Rectal smooth muscle tissue (tissue), 1 donor: Measurements from ENCODE around the gene KIF1A.
"Not testable (repeated sequence)": the region's sequence is repeated elsewhere in the genome, so short reads cannot be mapped to it uniquely, and the experiment has no call there.

Source experiments
- H3K27ac ChIP-seq: one replicate; pipeline ENCODE4 v1.7.0; 2013; ENCODE audit warnings: low read depth, low read length, inconsistent platforms
- H3K27me3 ChIP-seq: one replicate; pipeline ENCODE4 v1.7.0; 2013; ENCODE audit warnings: low read length; ENCODE audit not compliant: control insufficient read depth, insufficient read depth
- H3K36me3 ChIP-seq: one replicate; pipeline ENCODE4 v1.7.0; 2013; ENCODE audit warnings: low read length; ENCODE audit not compliant: control insufficient read depth, insufficient read depth
- H3K4me1 ChIP-seq: one replicate; pipeline ENCODE4 v1.7.0; 2013; ENCODE audit warnings: low read length; ENCODE audit not compliant: control insufficient read depth, insufficient read depth
- H3K4me3 ChIP-seq: one replicate; pipeline ENCODE4 v1.7.0; 2013; ENCODE audit warnings: low read length
- H3K9ac ChIP-seq: one replicate; pipeline ENCODE4 v1.7.0; 2013; ENCODE audit warnings: low read length

KIF1A gene

DNA sequence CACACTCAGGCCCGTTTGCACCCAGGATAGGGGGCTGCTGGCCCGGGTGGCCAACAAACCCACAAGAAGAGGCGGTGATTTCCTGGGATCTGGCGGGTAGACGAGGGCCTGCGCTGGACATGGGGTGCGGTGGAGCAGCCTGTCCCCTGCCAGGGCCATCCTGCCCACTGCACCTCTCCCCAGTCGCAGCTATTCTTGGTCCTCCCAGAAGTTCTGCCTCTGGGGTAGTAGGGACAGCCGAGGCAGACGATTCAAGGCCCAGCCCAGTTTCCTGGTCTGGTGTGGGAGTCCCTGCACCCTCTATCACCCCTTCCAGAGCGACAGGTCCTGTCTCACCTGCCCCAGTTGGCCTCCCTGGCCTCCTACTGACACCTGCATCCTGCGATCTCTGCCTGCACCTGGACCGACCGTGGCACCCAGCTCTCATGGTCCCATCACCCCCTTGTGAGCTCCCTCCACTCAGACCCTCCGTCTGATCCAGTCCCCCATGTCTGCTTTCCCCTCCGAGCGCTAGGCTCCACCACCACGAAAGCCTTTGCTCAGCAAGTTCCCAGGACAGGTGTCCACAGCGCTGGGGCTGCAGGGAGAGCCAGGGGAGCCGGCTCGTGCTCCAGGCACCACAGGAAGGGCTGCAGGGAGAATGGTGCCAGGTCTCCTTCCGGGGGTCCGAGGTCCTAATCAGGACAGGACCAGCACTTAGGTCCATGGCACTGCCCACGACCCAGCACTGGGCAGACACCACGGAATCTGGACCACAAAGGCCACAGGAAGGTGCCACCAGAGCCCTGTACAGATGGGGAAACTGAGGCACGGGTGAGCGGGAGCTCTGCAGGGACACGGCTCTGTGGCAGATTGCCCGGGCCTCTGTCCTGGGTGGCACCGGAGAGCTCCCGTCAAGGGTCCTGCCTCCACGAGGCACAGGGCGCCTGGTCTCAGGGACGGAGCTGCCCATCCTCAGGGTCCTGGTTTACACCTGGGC, 127.1 kb downstream of the KIF1A start:
- not testable (repeated sequence) for H3K4me1 ChIP-seq, H3K4me3 ChIP-seq, H3K27me3 ChIP-seq, H3K27ac ChIP-seq, H3K36me3 ChIP-seq, H3K9ac ChIP-seq

DNA sequence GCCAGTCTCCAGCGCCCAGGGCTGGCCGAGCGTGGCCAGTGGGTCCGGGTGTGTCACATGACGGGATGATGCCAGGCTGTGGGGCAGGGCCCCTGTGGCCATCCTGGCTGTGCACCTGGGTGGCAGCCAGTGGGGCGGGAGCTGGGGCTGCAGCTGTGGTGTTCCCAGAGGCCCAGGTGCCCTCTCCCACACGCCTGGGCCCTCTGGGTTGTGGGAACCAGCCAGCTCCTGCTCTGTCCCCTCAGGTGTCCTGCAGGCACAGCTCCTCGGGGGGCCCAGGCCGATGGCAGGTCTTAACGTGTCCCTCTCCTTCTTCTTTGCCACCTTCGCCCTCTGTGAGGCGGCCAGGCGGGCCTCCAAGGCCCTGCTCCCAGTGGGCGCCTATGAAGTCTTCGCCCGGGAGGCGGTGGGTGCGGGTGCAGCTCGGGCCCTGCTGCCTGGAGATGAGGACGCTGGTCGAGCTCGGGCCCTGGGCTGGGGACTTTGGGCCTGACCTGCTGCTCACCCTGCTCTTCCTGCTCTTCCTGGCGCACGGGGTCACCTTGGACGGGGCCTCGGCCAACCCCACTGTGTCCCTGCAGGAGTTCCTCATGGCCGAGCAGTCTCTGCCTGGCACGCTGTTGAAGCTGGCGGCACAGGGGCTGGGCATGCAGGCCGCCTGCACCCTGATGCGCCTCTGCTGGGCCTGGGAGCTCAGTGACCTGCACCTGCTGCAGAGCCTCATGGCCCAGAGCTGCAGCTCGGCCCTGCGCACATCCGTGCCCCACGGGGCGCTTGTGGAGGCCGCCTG, 128.2 kb downstream of the KIF1A start, which contains the start of gene AQP12A:
AQP12A (plus strand) TSS at position 236 of the 790 bp plus-strand sequence; CDS start at position 284, 48 bp downstream.
- H3K4me1 ChIP-seq, H3K27ac ChIP-seq, H3K27me3 ChIP-seq, H3K36me3 ChIP-seq, H3K4me3 ChIP-seq, H3K9ac ChIP-seq: not testable (repeated sequence)

DNA sequence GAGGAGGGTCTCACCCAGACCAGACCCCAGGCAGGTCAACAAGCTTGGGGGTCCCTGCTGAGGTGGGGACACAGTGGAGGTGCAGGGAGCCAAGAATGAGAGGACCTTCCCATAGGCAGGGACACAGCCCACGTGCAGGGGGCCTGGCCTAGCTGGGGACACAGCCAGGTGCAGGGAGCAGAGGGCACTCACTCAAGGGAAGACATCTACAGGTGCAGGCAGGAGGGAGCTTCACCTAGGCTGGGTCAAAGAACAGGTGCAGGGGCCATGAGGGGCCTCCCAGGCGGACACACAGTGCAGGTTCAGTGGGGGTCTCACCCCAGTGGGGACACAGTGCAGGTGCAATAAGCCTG, 129.0 kb downstream of the KIF1A start:
- H3K27me3 ChIP-seq, H3K36me3 ChIP-seq, H3K27ac ChIP-seq, H3K4me1 ChIP-seq, H3K4me3 ChIP-seq, H3K9ac ChIP-seq: not testable (repeated sequence)

DNA sequence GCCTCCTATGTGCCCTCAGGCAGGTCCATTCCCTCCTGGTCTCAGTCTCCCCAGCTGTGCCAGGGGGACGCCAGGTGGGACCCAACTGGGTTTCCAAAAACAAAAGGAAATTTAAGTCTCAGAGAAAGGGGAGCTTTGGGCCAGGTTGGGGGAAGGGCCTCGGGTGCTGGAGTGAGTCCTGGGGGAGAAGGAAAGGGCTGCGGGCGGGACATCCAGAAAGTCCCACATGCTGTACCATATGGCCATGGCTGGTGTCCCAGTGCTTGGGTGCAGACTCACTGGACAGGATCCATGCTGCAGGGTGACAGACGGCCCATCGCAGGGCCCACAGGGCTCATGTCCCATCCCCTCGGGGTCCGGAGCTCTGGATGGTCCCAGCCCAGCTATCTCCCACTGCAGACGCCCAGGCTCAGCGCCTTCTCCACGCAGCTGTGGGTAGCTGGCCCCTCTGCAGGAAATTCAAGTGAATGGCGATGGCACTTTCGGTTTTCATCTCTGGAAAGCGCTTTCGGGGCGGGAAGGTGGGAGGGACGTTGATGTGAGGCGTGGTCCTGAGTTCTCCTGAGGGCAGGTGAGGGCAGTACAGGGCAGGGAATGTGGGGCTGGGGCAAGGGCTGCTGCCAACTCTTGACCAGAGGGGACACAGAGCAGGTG, 129.5 kb downstream of the KIF1A start:
- not testable (repeated sequence) for H3K4me3 ChIP-seq, H3K27me3 ChIP-seq, H3K9ac ChIP-seq, H3K36me3 ChIP-seq, H3K4me1 ChIP-seq, H3K27ac ChIP-seq

DNA sequence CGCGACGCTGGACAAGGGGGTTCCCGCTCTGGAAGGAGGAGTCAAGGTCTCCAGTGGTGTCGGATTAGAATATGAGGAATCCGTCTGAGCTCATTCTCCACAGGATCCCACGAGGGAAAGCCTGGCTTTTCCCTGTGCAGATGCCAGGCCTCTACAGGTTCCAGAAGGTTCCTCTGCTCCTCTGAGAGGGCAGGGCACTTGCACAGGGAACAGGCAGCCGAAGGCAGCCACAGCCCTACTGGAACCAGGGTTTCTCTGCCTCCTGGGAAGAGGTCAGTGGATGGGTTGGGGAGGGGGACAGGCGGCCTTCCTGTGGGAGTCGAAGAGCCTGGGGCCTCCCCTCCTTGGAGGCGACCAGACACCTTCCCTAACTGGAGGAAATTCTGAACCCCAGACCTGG, 130.0 kb downstream of the KIF1A start:
- no peaks in the 10 kb centered on the region for H3K36me3 ChIP-seq
- no peaks in the 10 kb centered on the region for H3K4me1 ChIP-seq
- H3K27ac ChIP-seq, result no peak overlapping the region
- H3K9ac ChIP-seq, result no peak overlapping the region
- H3K27me3 ChIP-seq, result no peaks in the 10 kb centered on the region
- no peak overlapping the region for H3K4me3 ChIP-seq

- H3K27ac ChIP-seq, result no peak overlapping the region
- no peak overlapping the region for H3K4me3 ChIP-seq
- H3K4me1 ChIP-seq, result no peaks in the 10 kb centered on the region
- no peaks in the 10 kb centered on the region for H3K36me3 ChIP-seq
- no peak overlapping the region for H3K9ac ChIP-seq
- H3K27me3 ChIP-seq, result no peaks in the 10 kb centered on the region
These were observed 131.5 kb downstream of the KIF1A start for GRCh38 chr2:240688553-240688919.

DNA sequence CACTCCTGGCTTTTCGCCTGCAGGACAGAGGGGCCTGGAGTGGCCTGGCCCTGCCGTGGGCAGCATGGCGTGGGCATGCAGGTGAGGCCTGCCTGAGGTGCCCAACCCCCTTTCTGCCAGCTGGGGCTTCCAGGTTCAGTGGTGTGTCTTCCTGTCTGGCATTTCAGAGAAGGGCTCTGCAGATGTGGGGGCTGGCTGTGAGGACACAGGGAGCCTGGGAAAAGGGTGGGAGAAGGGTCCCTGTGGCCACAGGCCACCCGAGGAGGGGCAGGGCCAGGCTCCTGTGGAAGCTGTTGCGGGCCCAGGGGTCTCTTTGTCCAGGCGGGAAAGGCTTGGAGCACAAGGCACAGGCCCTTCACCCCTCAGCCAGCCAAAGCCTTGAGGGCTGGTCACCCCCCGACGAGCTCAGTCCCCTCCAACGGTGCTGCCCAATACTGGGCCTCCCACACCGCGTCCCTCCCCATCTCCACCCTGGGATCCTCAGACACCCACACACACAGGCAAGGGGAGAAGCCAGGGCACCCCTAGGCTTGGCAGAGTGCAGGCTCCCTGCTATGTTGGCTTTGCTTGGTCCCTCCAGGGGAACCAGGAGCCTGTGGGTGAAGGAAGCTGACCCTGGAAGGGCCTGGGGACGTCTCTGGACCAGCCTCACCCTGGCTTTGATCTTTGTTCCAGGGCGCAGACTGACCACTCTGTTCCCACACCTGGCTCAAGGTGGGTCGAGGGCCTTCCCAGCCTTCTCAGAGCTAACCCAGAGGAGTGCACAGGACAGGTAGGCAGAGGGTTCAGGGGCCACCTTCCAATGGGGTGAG, 132.1 kb downstream of the KIF1A start:
- Histone ChIP-seq H3K36me3 (no peaks in the 10 kb centered on the region), H3K27ac (no peak overlapping the region), H3K9ac (no peak overlapping the region), H3K27me3 (no peaks in the 10 kb centered on the region), H3K4me1 (no peaks in the 10 kb centered on the region), H3K4me3 (no peak overlapping the region)

GRCh38 chr2:240687045-240687740, 132.8 kb downstream of the KIF1A start:
- Histone ChIP-seq H3K4me1 (no peaks in the 10 kb centered on the region), H3K27ac (no peak overlapping the region), H3K9ac (no peak overlapping the region), H3K27me3 (no peaks in the 10 kb centered on the region), H3K4me3 (no peak overlapping the region), H3K36me3 (no peaks in the 10 kb centered on the region)

DNA sequence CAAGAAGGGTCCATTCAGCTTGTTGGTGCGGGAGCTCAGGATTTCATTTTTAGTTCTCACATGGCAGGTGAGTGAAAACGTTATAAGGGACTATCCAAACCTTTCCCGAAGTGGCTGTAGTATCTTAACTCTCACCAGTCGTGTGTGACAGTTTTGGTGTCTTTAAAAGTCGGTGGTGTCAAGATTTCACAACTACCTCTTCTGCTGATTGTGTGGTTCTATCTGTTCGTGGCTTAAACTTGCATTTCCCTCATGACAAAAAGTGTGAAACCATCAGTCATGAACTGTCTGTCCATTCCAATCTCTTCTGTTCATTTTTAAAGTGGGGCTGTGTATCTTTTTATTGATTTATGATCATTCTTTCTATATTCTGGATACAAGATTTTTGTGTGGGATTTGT, 133.6 kb downstream of the KIF1A start:
- Histone ChIP-seq H3K9ac (no peak overlapping the region), H3K27me3 (no peaks in the 10 kb centered on the region), H3K4me3 (no peak overlapping the region), H3K27ac (no peak overlapping the region), H3K4me1 (no peaks in the 10 kb centered on the region), H3K36me3 (no peaks in the 10 kb centered on the region)

DNA sequence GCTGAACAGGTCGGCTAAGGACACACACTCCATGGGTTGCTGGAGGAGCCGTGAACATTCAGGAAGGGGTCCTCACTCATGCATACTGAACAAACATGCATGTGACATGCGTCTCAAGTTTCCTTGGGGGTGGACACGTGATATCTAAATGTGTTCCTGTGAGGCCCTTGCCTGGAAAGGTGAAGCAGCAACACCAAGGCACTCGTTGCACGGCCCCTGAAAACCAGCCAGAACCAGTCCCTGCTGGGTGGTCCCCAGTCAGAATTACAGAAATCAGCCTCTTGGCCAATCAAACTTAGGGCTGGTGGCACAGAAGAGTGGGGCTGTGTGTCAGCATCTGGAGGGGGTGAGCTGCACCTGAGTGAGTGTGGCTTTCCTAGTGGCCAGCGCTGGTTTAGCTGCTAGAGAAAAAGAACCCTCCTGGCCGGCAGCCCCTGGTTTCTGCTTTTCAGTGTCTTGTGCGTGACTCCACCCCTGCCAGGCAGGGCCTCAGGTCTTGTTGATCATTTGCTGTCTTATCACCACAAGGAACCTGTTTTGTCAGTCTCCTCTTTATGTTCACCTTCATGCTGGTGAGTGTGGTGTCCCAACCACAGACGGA, 134.1 kb downstream of the KIF1A start:
- Histone ChIP-seq H3K4me3 (no peak overlapping the region), H3K27ac (no peak overlapping the region), H3K36me3 (no peaks in the 10 kb centered on the region)

DNA sequence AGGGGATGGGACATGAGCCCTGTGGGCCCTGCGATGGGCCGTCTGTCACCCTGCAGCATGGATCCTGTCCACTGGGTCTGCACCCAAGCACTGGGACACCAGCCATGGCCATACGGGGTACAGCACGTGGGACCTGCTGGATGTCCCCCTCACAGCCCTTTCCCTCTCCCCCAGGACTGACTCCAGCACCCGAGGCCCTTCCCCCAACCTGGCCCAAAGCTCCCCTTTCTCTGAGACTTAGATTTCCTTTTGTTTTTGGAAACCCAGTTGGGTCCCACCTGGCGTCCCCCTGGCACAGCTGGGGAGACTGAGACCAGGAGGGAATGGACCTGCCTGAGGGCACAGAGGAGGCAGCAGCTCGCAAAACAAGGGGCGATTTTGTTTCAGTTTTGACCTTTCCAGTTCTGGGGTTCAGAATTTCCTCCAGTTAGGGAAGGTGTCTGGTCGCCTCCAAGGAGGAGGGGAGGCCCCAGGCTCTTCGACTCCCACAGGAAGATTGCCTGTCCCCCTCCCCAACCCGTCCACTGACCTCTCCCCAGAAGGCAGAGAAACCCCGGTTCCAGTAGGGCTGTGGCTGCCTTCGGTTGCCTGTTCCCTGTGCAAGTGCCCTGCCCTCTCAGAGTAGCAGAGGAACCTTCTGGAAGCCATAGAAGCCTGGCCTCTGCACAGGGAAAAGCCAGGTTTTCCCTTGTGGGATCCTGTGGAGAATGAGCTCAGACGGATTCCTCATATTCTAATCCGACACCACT, 135.9 kb downstream of the KIF1A start:
- not testable (repeated sequence) for H3K36me3 ChIP-seq, H3K27ac ChIP-seq, H3K27me3 ChIP-seq, H3K4me1 ChIP-seq, H3K4me3 ChIP-seq, H3K9ac ChIP-seq

More for the DNA sequence above, 134.1 kb downstream of the KIF1A start:
- no peaks in the 10 kb centered on the region for H3K27me3 ChIP-seq
- no peak overlapping the region for H3K9ac ChIP-seq
- no peaks in the 10 kb centered on the region for H3K4me1 ChIP-seq
